GM10266 (cell line): ENCODE data around the gene FOXP1.

Source experiments
- DNase-seq: peaks from one replicate; pipeline ENCODE4 v3.0.0; 2012; ENCODE audit errors: extremely low spot score
- CTCF ChIP-seq: IDR thresholded peaks from 2 replicates; pipeline ENCODE4 v1.5.1; 2012; ENCODE audit warnings: mild to moderate bottlenecking, low read depth; ENCODE audit not compliant: control insufficient read depth, insufficient read depth; ENCODE audit errors: missing control alignments

The FOXP1 gene

GRCh38 chr3:71074423-71074822, 509.1 kb downstream of the FOXP1 start:
- no peak for TF ChIP-seq CTCF
- no peak for DNase-seq

- TF ChIP-seq CTCF = no peak
- no peak for DNase-seq
Observed at GRCh38 chr3:71072986-71073385, 510.5 kb downstream of the FOXP1 start.

- no peak for DNase-seq
- no peak for TF ChIP-seq CTCF
Observed at GRCh38 chr3:71072287-71072686, 511.2 kb downstream of the FOXP1 start.

GRCh38 chr3:71070497-71071463, 512.7 kb downstream of the FOXP1 start:
- DNase-seq = no peak
- no peak for TF ChIP-seq CTCF

GRCh38 chr3:71069797-71070196, 513.7 kb downstream of the FOXP1 start:
- DNase-seq = peak; percentile 38

GRCh38 chr3:71067977-71068654, 515.4 kb downstream of the FOXP1 start:
- DNase-seq = no peak
- TF ChIP-seq CTCF = no peak

More at GRCh38 chr3:71069797-71070196, 513.7 kb downstream of the FOXP1 start:
- TF ChIP-seq CTCF = peak; percentile 40
